Measurements from ENCODE around the gene RABGAP1L.

RABGAP1L gene

DNA sequence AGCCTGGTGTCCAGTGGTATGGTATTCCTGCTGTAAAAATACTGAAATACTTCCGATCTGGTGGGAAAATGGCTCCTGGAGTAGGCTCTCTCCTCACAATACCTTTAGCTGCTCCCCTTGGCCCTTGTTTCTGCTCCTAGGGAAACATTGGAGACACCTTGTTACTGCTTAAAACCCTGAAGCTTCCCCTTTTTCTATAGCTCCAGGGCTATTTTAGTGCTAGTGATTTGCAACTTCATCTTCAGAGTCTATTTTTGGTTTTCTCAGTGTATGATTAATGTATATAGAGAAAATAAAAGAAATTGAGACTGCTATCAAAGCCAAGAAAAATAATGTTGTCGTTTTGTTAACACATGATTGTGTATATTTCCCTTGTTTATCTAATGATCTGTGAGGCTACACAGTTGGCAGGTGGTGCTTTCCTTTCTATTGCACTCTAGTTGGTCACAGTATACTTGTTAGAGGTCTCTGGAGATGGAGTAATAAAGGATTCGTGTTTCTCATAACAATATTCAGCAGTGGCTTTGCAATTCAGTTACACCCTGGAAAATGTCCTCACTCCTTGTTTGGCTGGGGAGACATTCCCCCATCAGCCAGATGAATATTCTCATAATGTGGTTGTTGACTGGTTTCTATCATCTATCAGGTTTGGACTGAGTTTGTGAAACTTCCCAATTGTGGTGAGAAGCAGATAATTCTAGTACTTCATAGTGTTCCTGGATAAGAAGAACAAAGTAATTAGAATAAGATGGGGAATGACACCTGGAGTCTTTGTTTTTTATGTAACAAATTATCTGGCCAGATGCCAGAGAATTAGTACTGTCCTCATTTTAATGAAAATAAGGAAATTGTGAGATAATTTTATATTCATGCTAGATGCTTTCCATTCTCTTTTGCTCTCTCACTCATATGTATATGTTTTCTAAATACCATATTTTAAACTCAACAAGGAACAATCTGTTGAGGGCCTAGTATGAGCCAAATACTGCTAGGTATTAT is 795.6 kb downstream of the RABGAP1L start:
- Histone ChIP-seq H3K27ac (ENCODE audit: low read depth, low read length) (peak overlapping the region; percentile 48), H4K20me1 (ENCODE audit: low read depth, low read length) (no peaks in the 10 kb centered on the region), H2AFZ (ENCODE audit: low read depth, low read length, severe bottlenecking) (no peak overlapping the region), H3K27me3 (ENCODE audit: low read length) (no peaks in the 10 kb centered on the region), H3K4me3 (ENCODE audit: insufficient read depth, low read length, poor library complexity, severe bottlenecking) (no peak overlapping the region), H3K79me2 (ENCODE audit: insufficient read depth, low read length) (0 out of 2 replicates have a peak, but pooled peaks cover 12% of the 10 kb centered on the region), H3F3A (ENCODE audit: insufficient read depth) (peaks cover 5% of the 10 kb centered on the region; the same call in 1 of the 2 replicates), H3K9ac (ENCODE audit: low read length) (no peak overlapping the region), H3K9me2 (replicated peaks; ENCODE audit: insufficient read depth, low read length) (no peaks in the 10 kb centered on the region), H3K36me3 (ENCODE audit: low read length) (peaks cover 25% of the 10 kb centered on the region), H3K9me3 (ENCODE audit: insufficient read depth, low read length) (no peaks in the 10 kb centered on the region), H3K4me2 (ENCODE audit: low read depth, low read length, poor library complexity, severe bottlenecking) (peak overlapping the region; percentile 31)
- TF ChIP-seq, protein P1, sequence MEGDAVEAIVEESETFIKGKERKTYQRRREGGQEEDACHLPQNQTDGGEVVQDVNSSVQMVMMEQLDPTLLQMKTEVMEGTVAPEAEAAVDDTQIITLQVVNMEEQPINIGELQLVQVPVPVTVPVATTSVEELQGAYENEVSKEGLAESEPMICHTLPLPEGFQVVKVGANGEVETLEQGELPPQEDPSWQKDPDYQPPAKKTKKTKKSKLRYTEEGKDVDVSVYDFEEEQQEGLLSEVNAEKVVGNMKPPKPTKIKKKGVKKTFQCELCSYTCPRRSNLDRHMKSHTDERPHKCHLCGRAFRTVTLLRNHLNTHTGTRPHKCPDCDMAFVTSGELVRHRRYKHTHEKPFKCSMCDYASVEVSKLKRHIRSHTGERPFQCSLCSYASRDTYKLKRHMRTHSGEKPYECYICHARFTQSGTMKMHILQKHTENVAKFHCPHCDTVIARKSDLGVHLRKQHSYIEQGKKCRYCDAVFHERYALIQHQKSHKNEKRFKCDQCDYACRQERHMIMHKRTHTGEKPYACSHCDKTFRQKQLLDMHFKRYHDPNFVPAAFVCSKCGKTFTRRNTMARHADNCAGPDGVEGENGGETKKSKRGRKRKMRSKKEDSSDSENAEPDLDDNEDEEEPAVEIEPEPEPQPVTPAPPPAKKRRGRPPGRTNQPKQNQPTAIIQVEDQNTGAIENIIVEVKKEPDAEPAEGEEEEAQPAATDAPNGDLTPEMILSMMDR (IDR thresholded peaks at IDR 0.05; ENCODE audit: insufficient read depth, low read length, poor library complexity, severe bottlenecking) = no peak
- TF ChIP-seq EZH2phosphoT487 (conservative IDR thresholded peaks at IDR 0.05; ENCODE audit: low read length) = no peak

DNA sequence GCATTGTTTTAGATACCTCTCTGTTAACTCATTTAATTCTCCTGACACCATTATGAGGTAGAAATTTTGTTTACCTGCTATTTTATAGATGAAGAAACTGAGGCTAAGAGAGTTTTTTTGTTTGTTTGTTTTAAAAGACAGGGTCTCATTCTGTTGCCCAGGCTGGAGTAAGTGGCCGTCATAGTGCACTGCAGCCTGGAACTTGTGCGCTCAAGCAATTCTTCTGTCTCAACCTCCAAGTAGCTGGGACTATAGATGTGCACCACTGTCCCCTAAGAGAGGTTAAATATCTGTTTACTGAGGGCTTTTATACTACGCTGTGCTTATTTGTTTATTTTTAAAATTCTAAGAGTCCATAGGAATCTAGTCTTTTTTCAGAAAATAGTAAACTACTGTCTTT is 796.8 kb downstream of the RABGAP1L start:
- Histone ChIP-seq H3K4me2 (ENCODE audit: low read depth, low read length, poor library complexity, severe bottlenecking) (no peak overlapping the region), H3K9me2 (replicated peaks; ENCODE audit: insufficient read depth, low read length) (no peaks in the 10 kb centered on the region), H3K79me2 (ENCODE audit: insufficient read depth, low read length) (0 out of 2 replicates have a peak, but pooled peaks cover 9% of the 10 kb centered on the region), H3K27me3 (ENCODE audit: low read length) (no peaks in the 10 kb centered on the region), H4K20me1 (ENCODE audit: low read depth, low read length) (no peaks in the 10 kb centered on the region), H3K9me3 (ENCODE audit: insufficient read depth, low read length) (no peaks in the 10 kb centered on the region), H3K27ac (ENCODE audit: low read depth, low read length) (no peak overlapping the region), H3K4me3 (ENCODE audit: insufficient read depth, low read length, poor library complexity, severe bottlenecking) (no peak overlapping the region), H3K36me3 (ENCODE audit: low read length) (peaks cover 37% of the 10 kb centered on the region), H3F3A (ENCODE audit: insufficient read depth) (peaks cover 8% of the 10 kb centered on the region; the same call in 1 of the 2 replicates), H2AFZ (ENCODE audit: low read depth, low read length, severe bottlenecking) (no peak overlapping the region), H3K9ac (ENCODE audit: low read length) (no peak overlapping the region)
- no peak for TF ChIP-seq EZH2phosphoT487 (conservative IDR thresholded peaks at IDR 0.05; ENCODE audit: low read length)
- TF ChIP-seq, protein P1 (IDR thresholded peaks at IDR 0.05; ENCODE audit: insufficient read depth, low read length, poor library complexity, severe bottlenecking) = no peak

DNA sequence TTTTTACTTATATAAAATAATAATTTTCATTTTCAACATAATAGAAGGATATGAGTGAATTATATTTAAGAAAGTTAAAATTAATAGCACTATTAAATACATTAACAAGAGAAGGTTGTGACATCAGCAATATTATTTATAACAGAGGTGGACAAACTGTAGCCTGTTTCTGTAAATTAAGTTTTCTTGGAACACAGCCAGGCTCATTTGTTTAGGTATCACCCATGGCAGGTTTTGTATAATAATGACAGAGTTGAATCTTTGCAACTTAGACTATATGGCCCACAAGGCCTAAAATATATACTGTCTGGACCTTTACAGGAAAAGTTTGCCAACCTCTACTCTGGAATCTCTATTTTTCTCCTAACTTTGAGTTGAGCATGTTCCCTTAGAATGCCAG is 797.7 kb downstream of the RABGAP1L start:
- Histone ChIP-seq H3F3A (ENCODE audit: insufficient read depth) (peaks cover 8% of the 10 kb centered on the region; the same call in 1 of the 2 replicates), H3K9ac (ENCODE audit: low read length) (no peak overlapping the region), H3K9me3 (ENCODE audit: insufficient read depth, low read length) (no peaks in the 10 kb centered on the region), H3K9me2 (replicated peaks; ENCODE audit: insufficient read depth, low read length) (no peaks in the 10 kb centered on the region), H3K4me3 (ENCODE audit: insufficient read depth, low read length, poor library complexity, severe bottlenecking) (no peak overlapping the region), H4K20me1 (ENCODE audit: low read depth, low read length) (no peaks in the 10 kb centered on the region), H3K79me2 (ENCODE audit: insufficient read depth, low read length) (0 out of 2 replicates have a peak, but pooled peaks cover 9% of the 10 kb centered on the region), H3K27ac (ENCODE audit: low read depth, low read length) (no peak overlapping the region), H3K36me3 (ENCODE audit: low read length) (peaks cover 38% of the 10 kb centered on the region), H2AFZ (ENCODE audit: low read depth, low read length, severe bottlenecking) (no peak overlapping the region), H3K4me2 (ENCODE audit: low read depth, low read length, poor library complexity, severe bottlenecking) (no peak overlapping the region), H3K27me3 (ENCODE audit: low read length) (no peaks in the 10 kb centered on the region)
- TF ChIP-seq EZH2phosphoT487 (conservative IDR thresholded peaks at IDR 0.05; ENCODE audit: low read length) = no peak
- TF ChIP-seq, protein P1 (IDR thresholded peaks at IDR 0.05; ENCODE audit: insufficient read depth, low read length, poor library complexity, severe bottlenecking) = no peak
